ENCODE measurements around the gene ATXN7L1.
"Not testable (repeated sequence)": the region's sequence is repeated elsewhere in the genome, so short reads cannot be mapped to it uniquely, and the experiment has no call there.

The ATXN7L1 gene

GRCh38 chr7:105724688-105725087, 151.7 kb downstream of the ATXN7L1 start:
- DNase-seq: no peak

GRCh38 chr7:105723572-105723971, 152.8 kb downstream of the ATXN7L1 start:
- no peak for DNase-seq

- DNase-seq: no peak
These were observed 154.8 kb downstream of the ATXN7L1 start for GRCh38 chr7:105721571-105722104.

GRCh38 chr7:105719919-105720318, 156.5 kb downstream of the ATXN7L1 start:
- DNase-seq: no peak

GRCh38 chr7:105719395-105719794, 157.0 kb downstream of the ATXN7L1 start:
- no peak for DNase-seq

- no peak for DNase-seq
These were observed 157.9 kb downstream of the ATXN7L1 start for GRCh38 chr7:105718511-105718925.

GRCh38 chr7:105715528-105715927, 160.9 kb downstream of the ATXN7L1 start:
- no peak for DNase-seq

GRCh38 chr7:105713488-105714465, 162.6 kb downstream of the ATXN7L1 start:
- no peak for DNase-seq

GRCh38 chr7:105712877-105713276, 163.5 kb downstream of the ATXN7L1 start:
- no peak for DNase-seq

- DNase-seq: no peak
These were observed 164.5 kb downstream of the ATXN7L1 start for GRCh38 chr7:105711726-105712402.

GRCh38 chr7:105710720-105711119, 165.7 kb downstream of the ATXN7L1 start:
- DNase-seq: not testable (repeated sequence)

GRCh38 chr7:105708763-105709080, 167.7 kb downstream of the ATXN7L1 start:
- no peak for DNase-seq

GRCh38 chr7:105707967-105708762, 168.2 kb downstream of the ATXN7L1 start:
- no peak for DNase-seq

GRCh38 chr7:105707381-105707780, 169.0 kb downstream of the ATXN7L1 start:
- no peak for DNase-seq

- DNase-seq: no peak
These were observed 171.0 kb downstream of the ATXN7L1 start for GRCh38 chr7:105705427-105705826.

- DNase-seq: no peak
These were observed 173.0 kb downstream of the ATXN7L1 start for GRCh38 chr7:105703207-105703930.

GRCh38 chr7:105699568-105700236, 176.7 kb downstream of the ATXN7L1 start:
- DNase-seq: no peak

GRCh38 chr7:105698531-105698930, 177.9 kb downstream of the ATXN7L1 start:
- no peak for DNase-seq

GRCh38 chr7:105697753-105698152, 178.6 kb downstream of the ATXN7L1 start:
- DNase-seq: no peak

GRCh38 chr7:105697169-105697568, 179.2 kb downstream of the ATXN7L1 start:
- DNase-seq: not testable (repeated sequence)

GRCh38 chr7:105693576-105693975, 182.8 kb downstream of the ATXN7L1 start:
- no peak for DNase-seq
